GM19438 (cell line): ENCODE data around the gene SLC51A.

Experiments
- ATAC-seq: cut with Tn5 transposase; IDR thresholded peaks from one replicate; pipeline ENCODE4 v1.9.1; 2021; ENCODE audit warnings: low read depth; ENCODE audit not compliant: unreplicated experiment

Gene SLC51A

GRCh38 chr3:196281962-196282361, 65.6 kb downstream of the SLC51A start:
- no peak for ATAC-seq
